ENCODE data around the gene DTD1.

The DTD1 gene

DNA sequence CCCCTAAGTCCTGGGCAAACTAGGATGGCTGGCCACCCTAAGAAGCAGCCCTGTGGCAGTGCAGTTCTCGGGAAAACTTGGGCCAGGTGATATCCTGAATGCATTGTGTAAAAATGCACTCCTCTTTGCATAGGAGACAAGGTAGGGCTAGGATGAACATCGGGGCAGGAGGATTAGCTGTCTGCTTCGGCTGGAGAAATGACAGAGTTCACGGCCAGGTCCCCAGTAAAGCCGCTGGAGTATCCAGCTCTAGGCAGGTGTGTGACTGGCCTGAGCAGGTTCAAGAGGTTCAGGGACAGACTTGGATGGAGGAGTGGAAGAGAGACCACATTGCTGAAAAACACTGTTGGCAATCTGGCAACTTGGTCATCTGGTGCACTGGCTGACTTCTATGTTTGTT is 26.4 kb downstream of the DTD1 start:
- DNase-seq (ENCODE audit: low read depth) = no peak
- no peak overlapping the region for H3K4me3 ChIP-seq (ENCODE audit: low read length)
- no peak for TF ChIP-seq CTCF (IDR thresholded peaks at IDR 0.05; ENCODE audit: insufficient read depth, low read depth, low read length, missing control alignments)

DNA sequence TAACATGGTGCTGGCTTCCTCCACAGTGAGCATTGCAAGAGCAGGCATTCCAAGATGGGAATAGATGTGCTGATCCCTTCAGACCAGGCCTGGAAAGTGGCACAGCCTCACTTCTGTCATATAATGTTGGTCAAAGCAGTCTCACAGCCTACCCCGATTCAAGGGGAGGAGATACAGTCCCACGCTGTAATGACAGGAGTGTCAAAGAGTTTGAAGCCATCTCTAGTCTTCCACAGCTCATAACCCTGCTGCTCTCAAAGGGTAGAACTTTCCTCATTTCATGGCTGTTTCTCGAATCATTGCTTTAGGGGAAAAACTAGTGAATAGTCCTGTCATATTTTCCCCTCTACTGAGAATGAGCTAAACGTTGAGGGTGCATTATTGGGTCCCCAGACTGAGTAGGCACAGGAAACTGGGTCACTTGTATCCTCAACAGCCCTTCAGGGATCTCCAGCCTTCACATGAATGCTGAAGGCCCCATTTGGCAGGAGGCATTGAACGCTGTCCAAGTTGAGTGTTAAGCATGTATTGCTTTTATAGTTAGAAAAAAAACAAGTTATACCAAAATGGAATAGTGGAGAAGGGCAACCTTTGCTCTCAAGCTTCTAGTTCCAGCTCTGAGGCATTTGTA is 27.3 kb downstream of the DTD1 start:
- no peak for DNase-seq (ENCODE audit: low read depth)
- H3K4me3 ChIP-seq (ENCODE audit: low read length) = no peak overlapping the region
- TF ChIP-seq CTCF (IDR thresholded peaks at IDR 0.05; ENCODE audit: insufficient read depth, low read depth, low read length, missing control alignments) = no peak

DNA sequence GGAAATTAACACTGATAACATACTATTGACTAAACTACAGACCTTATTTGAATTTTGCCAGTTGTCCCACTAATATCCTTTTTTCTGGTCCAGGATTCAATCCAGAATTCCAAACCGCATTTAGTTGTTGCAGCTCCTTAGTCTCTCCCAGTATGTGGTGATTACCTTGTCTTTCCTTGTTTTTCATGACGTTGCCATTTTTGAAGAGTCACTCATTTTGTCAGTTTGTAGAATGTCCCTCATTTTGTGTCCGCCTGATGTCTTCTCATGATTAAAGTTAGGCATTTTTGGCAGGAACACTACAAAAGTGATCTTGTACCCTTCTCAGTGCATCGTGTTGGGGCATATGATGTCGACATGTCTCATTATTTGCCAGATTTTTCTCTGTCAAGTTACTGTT is 33.1 kb downstream of the DTD1 start:
- TF ChIP-seq CTCF (IDR thresholded peaks at IDR 0.05; ENCODE audit: insufficient read depth, low read depth, low read length, missing control alignments) = no peak
- DNase-seq (ENCODE audit: low read depth) = no peak
- no peak overlapping the region for H3K4me3 ChIP-seq (ENCODE audit: low read length)

GRCh38 chr20:18623156-18623910 is 35.5 kb downstream of the DTD1 start:
- DNase-seq (ENCODE audit: low read depth) = no peak

DNA sequence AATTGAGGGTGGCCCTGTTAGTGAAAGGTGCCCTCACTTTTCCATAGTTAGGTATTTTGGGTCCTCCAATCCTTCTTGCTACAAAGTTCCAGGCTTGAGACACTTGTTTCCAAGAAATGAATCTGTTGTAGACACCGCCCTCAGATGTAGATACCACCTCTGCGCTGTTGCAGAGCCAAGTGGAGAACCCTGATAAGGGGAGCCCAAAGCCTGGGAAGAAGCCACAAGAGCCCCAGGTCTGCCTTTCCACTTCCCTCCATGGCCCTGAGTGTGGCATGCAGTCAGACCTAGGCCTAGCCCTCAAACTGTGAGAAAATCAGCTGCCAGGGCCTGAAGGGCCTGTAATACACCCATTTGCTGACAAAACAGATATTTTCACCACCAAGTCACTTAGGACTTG is 37.1 kb downstream of the DTD1 start:
- TF ChIP-seq CTCF (IDR thresholded peaks at IDR 0.05; ENCODE audit: insufficient read depth, low read depth, low read length, missing control alignments) = no peak
- no peak for DNase-seq (ENCODE audit: low read depth)
- no peak overlapping the region for H3K4me3 ChIP-seq (ENCODE audit: low read length)

More at GRCh38 chr20:18623156-18623910, 35.5 kb downstream of the DTD1 start:
- TF ChIP-seq CTCF (IDR thresholded peaks at IDR 0.05; ENCODE audit: insufficient read depth, low read depth, low read length, missing control alignments) = no peak
- no peak overlapping the region for H3K4me3 ChIP-seq (ENCODE audit: low read length)

- DNase-seq (ENCODE audit: low read depth) = no peak
- no peak for TF ChIP-seq CTCF (IDR thresholded peaks at IDR 0.05; ENCODE audit: insufficient read depth, low read depth, low read length, missing control alignments)
- H3K4me3 ChIP-seq (ENCODE audit: low read length) = no peak overlapping the region
Measured at GRCh38 chr20:18625907-18626655, 38.2 kb downstream of the DTD1 start.
